ENCODE data around the gene MPPED1. TPM values are rescaled to one million over a fixed set of nuclear protein-coding genes. Genes with fewer than 3 reads are reported as not detected.

The MPPED1 gene
- polyA plus RNA-seq, 1 experiment, result not detected

GRCh38 chr22:43471606-43472135 is 59.9 kb downstream of the MPPED1 start:
- Histone ChIP-seq H3K27me3 (ENCODE audit: control insufficient read depth, insufficient read depth, low read length) (no peaks in the 10 kb centered on the region), H3K9me3 (ENCODE audit: control insufficient read depth, insufficient read depth, low read length) (peaks cover 21% of the 10 kb centered on the region; the same call in 1 of the 2 replicates), H3K4me3 (ENCODE audit: low read depth, low read length) (no peak overlapping the region), H3K27ac (ENCODE audit: low read depth, low read length) (no peak overlapping the region)
- ChIA-PET POLR2A (no interaction called here), CTCF (no interaction called here)
- no peak for TF ChIP-seq CTCF (IDR thresholded peaks at IDR 0.05; ENCODE audit: low read depth, low read length)
- DNase-seq (ENCODE audit: low read depth, low spot score), result no peak

- no peak overlapping the region for H3K27ac ChIP-seq (ENCODE audit: low read depth, low read length)
- H3K9me3 ChIP-seq (ENCODE audit: control insufficient read depth, insufficient read depth, low read length), result peaks cover 21% of the 10 kb centered on the region; the same call in 1 of the 2 replicates
- DNase-seq (ENCODE audit: low read depth, low spot score), result no peak
- ChIA-PET POLR2A (no interaction called here), CTCF (no interaction called here)
- no peak overlapping the region for H3K4me3 ChIP-seq (ENCODE audit: low read depth, low read length)
- TF ChIP-seq CTCF (IDR thresholded peaks at IDR 0.05; ENCODE audit: low read depth, low read length), result no peak
- H3K27me3 ChIP-seq (ENCODE audit: control insufficient read depth, insufficient read depth, low read length), result no peaks in the 10 kb centered on the region
These were observed 61.2 kb downstream of the MPPED1 start for GRCh38 chr22:43473031-43473430.

- no peak for DNase-seq (ENCODE audit: low read depth, low spot score)
- no peaks in the 10 kb centered on the region for H3K27me3 ChIP-seq (ENCODE audit: control insufficient read depth, insufficient read depth, low read length)
- ChIA-PET POLR2A (no interaction called here), CTCF (no interaction called here)
- no peak for TF ChIP-seq CTCF (IDR thresholded peaks at IDR 0.05; ENCODE audit: low read depth, low read length)
- no peak overlapping the region for H3K4me3 ChIP-seq (ENCODE audit: low read depth, low read length)
- no peak overlapping the region for H3K27ac ChIP-seq (ENCODE audit: low read depth, low read length)
- peaks cover 21% of the 10 kb centered on the region; the same call in 1 of the 2 replicates for H3K9me3 ChIP-seq (ENCODE audit: control insufficient read depth, insufficient read depth, low read length)
These were observed 61.6 kb downstream of the MPPED1 start for GRCh38 chr22:43473441-43473840.

GRCh38 chr22:43474161-43475101 is 62.6 kb downstream of the MPPED1 start:
- H3K27ac ChIP-seq (ENCODE audit: low read depth, low read length), result no peak overlapping the region
- no peak overlapping the region for H3K4me3 ChIP-seq (ENCODE audit: low read depth, low read length)
- H3K9me3 ChIP-seq (ENCODE audit: control insufficient read depth, insufficient read depth, low read length), result peaks cover 26% of the 10 kb centered on the region; the same call in 1 of the 2 replicates
- H3K27me3 ChIP-seq (ENCODE audit: control insufficient read depth, insufficient read depth, low read length), result no peaks in the 10 kb centered on the region
- ChIA-PET CTCF (no interaction called here), POLR2A (no interaction called here)
- DNase-seq (ENCODE audit: low read depth, low spot score), result no peak
- TF ChIP-seq CTCF (IDR thresholded peaks at IDR 0.05; ENCODE audit: low read depth, low read length), result no peak

GRCh38 chr22:43475549-43476076 is 63.8 kb downstream of the MPPED1 start:
- no peak overlapping the region for H3K4me3 ChIP-seq (ENCODE audit: low read depth, low read length)
- peaks cover 26% of the 10 kb centered on the region; the same call in 1 of the 2 replicates for H3K9me3 ChIP-seq (ENCODE audit: control insufficient read depth, insufficient read depth, low read length)
- no peak overlapping the region for H3K27ac ChIP-seq (ENCODE audit: low read depth, low read length)
- ChIA-PET CTCF (no interaction called here), POLR2A (no interaction called here)
- DNase-seq (ENCODE audit: low read depth, low spot score), result no peak
- no peaks in the 10 kb centered on the region for H3K27me3 ChIP-seq (ENCODE audit: control insufficient read depth, insufficient read depth, low read length)
- no peak for TF ChIP-seq CTCF (IDR thresholded peaks at IDR 0.05; ENCODE audit: low read depth, low read length)

Measured in AG04450 (cell line).